ENCODE results near the gene PTH2R. TPM values are rescaled to one million over a fixed set of nuclear protein-coding genes. Genes with fewer than 3 reads are reported as not detected.
"Not testable (repeated sequence)": the region's sequence is repeated elsewhere in the genome, so short reads cannot be mapped to it uniquely, and the experiment has no call there.

Gene PTH2R
- total RNA-seq, 2 experiments from 2014 or later: not detected

DNA sequence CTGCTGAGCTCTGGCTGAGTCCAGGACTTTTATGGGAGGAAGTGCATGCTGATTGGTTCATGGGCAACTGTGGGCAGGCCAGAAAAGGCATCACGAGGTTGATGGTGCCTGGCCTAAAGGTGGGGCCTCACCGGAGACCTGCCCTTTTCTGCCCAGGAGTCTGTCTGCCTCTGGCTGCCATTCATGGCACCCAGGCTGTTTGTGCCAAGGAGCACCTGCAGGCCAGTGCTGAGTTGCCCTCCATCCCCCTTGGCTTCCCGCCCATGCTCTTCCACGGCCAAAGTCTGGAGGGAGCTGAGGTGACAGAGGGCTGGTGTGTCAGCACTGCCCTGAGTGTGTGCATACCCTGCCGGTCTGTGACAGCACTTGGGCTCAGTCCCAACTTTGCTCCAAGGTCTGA lies 123.2 kb downstream of the PTH2R start:
- H3K27ac ChIP-seq (ENCODE audit: low read depth in 1 of 2, low read length in 2 of 2): no peak overlapping the region
- Mint-ChIP-seq H3K27ac (no peak overlapping the region), H3K36me3 (ENCODE audit: low read depth) (no peaks in the 10 kb centered on the region), H3K9me3 (no peaks in the 10 kb centered on the region), H3K4me3 (no peak overlapping the region), H3K4me1 (ENCODE audit: low read depth) (no peaks in the 10 kb centered on the region), H3K27me3 (no peaks in the 10 kb centered on the region)
- intact Hi-C loops (cut with DNase I, micrococcal nuclease): no loop called here
- POLR2A ChIA-PET: no interaction called here
- H3K4me3 ChIP-seq (ENCODE audit: low read length): no peak overlapping the region
- peaks cover 0 to 13% of the 10 kb centered on the region in 2 experiments for H3K9me3 ChIP-seq (ENCODE audit: control insufficient read depth in 1 of 2, insufficient read depth in 1 of 2, low read length in 2 of 2)
- ATAC-seq (ENCODE audit: poor library complexity) (no peak), DNase-seq (no peak)
- CTCF ChIA-PET: no interaction called here
- H3K27me3 ChIP-seq (ENCODE audit: control insufficient read depth in 1 of 2, insufficient read depth in 2 of 2, low read length in 2 of 2): no peaks in the 10 kb centered on the region
- TF ChIP-seq, protein P1, sequence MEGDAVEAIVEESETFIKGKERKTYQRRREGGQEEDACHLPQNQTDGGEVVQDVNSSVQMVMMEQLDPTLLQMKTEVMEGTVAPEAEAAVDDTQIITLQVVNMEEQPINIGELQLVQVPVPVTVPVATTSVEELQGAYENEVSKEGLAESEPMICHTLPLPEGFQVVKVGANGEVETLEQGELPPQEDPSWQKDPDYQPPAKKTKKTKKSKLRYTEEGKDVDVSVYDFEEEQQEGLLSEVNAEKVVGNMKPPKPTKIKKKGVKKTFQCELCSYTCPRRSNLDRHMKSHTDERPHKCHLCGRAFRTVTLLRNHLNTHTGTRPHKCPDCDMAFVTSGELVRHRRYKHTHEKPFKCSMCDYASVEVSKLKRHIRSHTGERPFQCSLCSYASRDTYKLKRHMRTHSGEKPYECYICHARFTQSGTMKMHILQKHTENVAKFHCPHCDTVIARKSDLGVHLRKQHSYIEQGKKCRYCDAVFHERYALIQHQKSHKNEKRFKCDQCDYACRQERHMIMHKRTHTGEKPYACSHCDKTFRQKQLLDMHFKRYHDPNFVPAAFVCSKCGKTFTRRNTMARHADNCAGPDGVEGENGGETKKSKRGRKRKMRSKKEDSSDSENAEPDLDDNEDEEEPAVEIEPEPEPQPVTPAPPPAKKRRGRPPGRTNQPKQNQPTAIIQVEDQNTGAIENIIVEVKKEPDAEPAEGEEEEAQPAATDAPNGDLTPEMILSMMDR (IDR thresholded peaks at IDR 0.05): no peak
- no peaks in the 10 kb centered on the region for H3K36me3 ChIP-seq (ENCODE audit: insufficient read depth, low read length)
- H3K4me1 ChIP-seq (ENCODE audit: insufficient read depth, low read length): no peaks in the 10 kb centered on the region

DNA sequence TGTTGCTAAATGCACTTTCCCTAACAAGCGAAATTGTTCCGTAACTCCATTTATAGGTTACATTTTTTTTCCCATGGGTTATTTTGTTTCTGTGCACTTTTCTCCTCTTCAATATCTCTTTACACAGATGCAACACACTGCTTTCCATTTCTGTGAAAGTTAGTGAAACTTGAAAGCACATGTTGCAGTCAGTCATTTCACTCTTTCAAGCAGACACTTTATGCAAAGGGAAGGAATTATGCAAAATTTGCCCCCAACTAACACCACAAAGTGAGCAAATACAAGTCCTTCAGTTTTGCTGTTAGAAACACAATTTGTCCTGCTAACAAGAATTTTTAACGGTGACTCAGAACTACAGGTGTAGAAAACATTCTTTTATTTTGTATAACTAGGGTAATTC lies 124.8 kb downstream of the PTH2R start:
- ChIA-PET POLR2A (no interaction called here), CTCF (no interaction called here)
- Histone ChIP-seq H3K36me3 (ENCODE audit: insufficient read depth, low read length) (no peaks in the 10 kb centered on the region), H3K4me1 (ENCODE audit: insufficient read depth, low read length) (no peaks in the 10 kb centered on the region), H3K27ac (ENCODE audit: low read depth in 1 of 2, low read length in 2 of 2) (no peak overlapping the region), H3K9me3 (ENCODE audit: control insufficient read depth in 1 of 2, insufficient read depth in 1 of 2, low read length in 2 of 2) (peaks cover 0 to 8% of the 10 kb centered on the region in 2 experiments), H3K4me3 (ENCODE audit: low read length) (no peak overlapping the region), H3K27me3 (ENCODE audit: control insufficient read depth in 1 of 2, insufficient read depth in 2 of 2, low read length in 2 of 2) (no peaks in the 10 kb centered on the region)
- DNase-seq (no peak), ATAC-seq (ENCODE audit: poor library complexity) (no peak)
- Mint-ChIP-seq H3K4me1 (ENCODE audit: low read depth) (no peaks in the 10 kb centered on the region), H3K27me3 (no peaks in the 10 kb centered on the region), H3K9me3 (peaks cover 4% of the 10 kb centered on the region), H3K4me3 (no peak overlapping the region), H3K36me3 (ENCODE audit: low read depth) (no peaks in the 10 kb centered on the region), H3K27ac (no peak overlapping the region)
- TF ChIP-seq, protein P1 (IDR thresholded peaks at IDR 0.05): no peak
- intact Hi-C loops (cut with DNase I, micrococcal nuclease): no loop called here

DNA sequence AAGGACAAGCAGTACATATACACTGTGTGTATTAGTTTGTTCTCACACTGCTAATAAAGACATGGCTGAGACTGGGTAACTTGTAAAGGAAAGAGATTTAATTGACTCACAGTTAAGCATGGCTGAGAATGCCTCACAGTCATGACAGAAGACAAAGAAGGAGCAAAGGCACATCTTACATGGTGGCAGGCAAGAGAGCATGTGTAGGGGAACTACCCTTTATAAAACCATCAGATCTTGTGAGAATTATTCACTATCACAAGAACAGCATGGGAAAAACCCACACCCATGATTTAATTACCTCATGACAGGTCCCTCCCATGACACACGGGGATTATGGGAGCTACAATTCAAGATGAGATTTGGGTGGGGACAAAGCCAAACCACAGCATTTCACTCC lies 129.0 kb downstream of the PTH2R start:
- H3K36me3 ChIP-seq (ENCODE audit: insufficient read depth, low read length); CTCF ChIA-PET; H3K27ac Mint-ChIP-seq; H3K9me3 ChIP-seq (ENCODE audit: control insufficient read depth in 1 of 2, insufficient read depth in 1 of 2, low read length in 2 of 2); H3K4me3 Mint-ChIP-seq; H3K4me1 Mint-ChIP-seq (ENCODE audit: low read depth); H3K27me3 Mint-ChIP-seq; H3K27me3 ChIP-seq (ENCODE audit: control insufficient read depth in 1 of 2, insufficient read depth in 2 of 2, low read length in 2 of 2); H3K36me3 Mint-ChIP-seq (ENCODE audit: low read depth); DNase-seq; H3K27ac ChIP-seq (ENCODE audit: low read depth in 1 of 2, low read length in 2 of 2); intact Hi-C loops (cut with DNase I, micrococcal nuclease); H3K9me3 Mint-ChIP-seq; H3K4me3 ChIP-seq (ENCODE audit: low read length); POLR2A ChIA-PET; H3K4me1 ChIP-seq (ENCODE audit: insufficient read depth, low read length); ATAC-seq (ENCODE audit: poor library complexity): not testable (repeated sequence)

DNA sequence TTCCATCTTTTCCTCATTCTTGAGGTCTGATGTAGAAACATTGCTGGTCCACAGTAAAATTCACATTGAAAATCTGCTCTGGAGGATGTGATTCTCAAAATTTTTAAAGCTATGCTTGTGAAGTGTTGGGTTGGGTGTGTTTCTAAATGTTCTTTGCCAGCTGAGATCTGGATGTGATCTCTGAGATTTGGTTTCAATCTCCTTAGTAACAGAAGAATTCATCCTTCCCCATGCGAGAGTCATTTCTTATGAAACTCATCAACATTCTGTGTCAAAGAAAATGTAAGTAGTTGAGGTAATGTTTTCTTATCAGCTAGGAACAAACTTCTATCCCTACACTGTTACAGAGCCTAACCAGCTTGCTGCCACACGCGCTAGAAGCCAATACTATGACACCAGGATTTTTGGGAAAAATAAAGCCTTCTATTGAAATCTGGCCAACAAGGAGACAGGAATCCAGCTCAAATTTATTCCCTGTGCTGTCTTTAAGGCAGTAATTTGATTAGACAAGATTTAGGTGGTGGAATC lies 134.9 kb downstream of the PTH2R start:
- no peaks in the 10 kb centered on the region for H3K36me3 ChIP-seq (ENCODE audit: insufficient read depth, low read length)
- Mint-ChIP-seq H3K36me3 (ENCODE audit: low read depth) (no peaks in the 10 kb centered on the region), H3K27me3 (no peaks in the 10 kb centered on the region), H3K9me3 (no peaks in the 10 kb centered on the region), H3K27ac (no peak overlapping the region), H3K4me3 (no peak overlapping the region), H3K4me1 (ENCODE audit: low read depth) (no peaks in the 10 kb centered on the region)
- CTCF ChIA-PET: no interaction called here
- ATAC-seq (ENCODE audit: poor library complexity) (no peak), DNase-seq (no peak)
- intact Hi-C loops (cut with DNase I, micrococcal nuclease): no loop called here
- peaks cover 0 to 3% of the 10 kb centered on the region in 2 experiments for H3K9me3 ChIP-seq (ENCODE audit: control insufficient read depth in 1 of 2, insufficient read depth in 1 of 2, low read length in 2 of 2)
- TF ChIP-seq, protein P1 (IDR thresholded peaks at IDR 0.05): no peak
- no peak overlapping the region for H3K4me3 ChIP-seq (ENCODE audit: low read length)
- POLR2A ChIA-PET: no interaction called here
- no peaks in the 10 kb centered on the region for H3K27me3 ChIP-seq (ENCODE audit: control insufficient read depth in 1 of 2, insufficient read depth in 2 of 2, low read length in 2 of 2)
- no peak overlapping the region for H3K27ac ChIP-seq (ENCODE audit: low read depth in 1 of 2, low read length in 2 of 2)
- H3K4me1 ChIP-seq (ENCODE audit: insufficient read depth, low read length): no peaks in the 10 kb centered on the region
